Measurements from ENCODE around the gene DNAJC17.

GRCh38 chr15:40806672-40807027, 623 bp downstream of the DNAJC17 start:
- TF ChIP-seq, protein P1, sequence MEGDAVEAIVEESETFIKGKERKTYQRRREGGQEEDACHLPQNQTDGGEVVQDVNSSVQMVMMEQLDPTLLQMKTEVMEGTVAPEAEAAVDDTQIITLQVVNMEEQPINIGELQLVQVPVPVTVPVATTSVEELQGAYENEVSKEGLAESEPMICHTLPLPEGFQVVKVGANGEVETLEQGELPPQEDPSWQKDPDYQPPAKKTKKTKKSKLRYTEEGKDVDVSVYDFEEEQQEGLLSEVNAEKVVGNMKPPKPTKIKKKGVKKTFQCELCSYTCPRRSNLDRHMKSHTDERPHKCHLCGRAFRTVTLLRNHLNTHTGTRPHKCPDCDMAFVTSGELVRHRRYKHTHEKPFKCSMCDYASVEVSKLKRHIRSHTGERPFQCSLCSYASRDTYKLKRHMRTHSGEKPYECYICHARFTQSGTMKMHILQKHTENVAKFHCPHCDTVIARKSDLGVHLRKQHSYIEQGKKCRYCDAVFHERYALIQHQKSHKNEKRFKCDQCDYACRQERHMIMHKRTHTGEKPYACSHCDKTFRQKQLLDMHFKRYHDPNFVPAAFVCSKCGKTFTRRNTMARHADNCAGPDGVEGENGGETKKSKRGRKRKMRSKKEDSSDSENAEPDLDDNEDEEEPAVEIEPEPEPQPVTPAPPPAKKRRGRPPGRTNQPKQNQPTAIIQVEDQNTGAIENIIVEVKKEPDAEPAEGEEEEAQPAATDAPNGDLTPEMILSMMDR (IDR thresholded peaks at IDR 0.05) = no peak
- no peak for TF ChIP-seq POLR2AphosphoS5 (IDR thresholded peaks at IDR 0.05)
